H1 (cell line): Measurements from ENCODE around the gene MAP1B. TPM values are rescaled to one million over a fixed set of nuclear protein-coding genes. Genes with fewer than 3 reads are reported as not detected.

ENCODE experiments used
- BACH1 ChIP-seq: IDR thresholded peaks from 2 replicates; pipeline ENCODE4 v1.6.1; 2012; ENCODE audit warnings: low read length, improper control_type of control experiment
- E2F6 ChIP-seq: IDR thresholded peaks from 2 replicates; pipeline ENCODE4 v1.6.1; 2012; ENCODE audit warnings: inconsistent platforms
- EZH2 ChIP-seq: fragments of 200-600 bp; sonication (generic); IDR thresholded peaks from 2 replicates; pipeline ENCODE4 v1.7.1; 2012; ENCODE audit warnings: low read depth, mild to moderate bottlenecking, moderate library complexity, low read length, inconsistent platforms; ENCODE audit not compliant: severe bottlenecking
- FOSL1 ChIP-seq: IDR thresholded peaks from 2 replicates; pipeline ENCODE4 v1.6.1; 2011; ENCODE audit warnings: mild to moderate bottlenecking, low read depth, low read length, moderate library complexity; ENCODE audit not compliant: insufficient read depth
- HDAC6 ChIP-seq: IDR thresholded peaks from one replicate; pipeline ENCODE4 v1.7.1; 2012; ENCODE audit warnings: low read depth, mild to moderate bottlenecking, inconsistent platforms, low read length, moderate library complexity
- TAF7 ChIP-seq: optimal IDR thresholded peaks from 2 replicates; pipeline ENCODE3; 2011; ENCODE audit warnings: low read depth, mild to moderate bottlenecking, inconsistent platforms, low read length, moderate library complexity, borderline replicate concordance
- polyA plus RNA-seq, 7 experiments: library from polyadenylated mRNA; depleted of rRNA in 3 of 7; stranded (reverse) in 5 of 7; unstranded in 2 of 7; fragments of >200 nt in 5 of 7; fragments of 200-250 nt in 2 of 7; gene quantifications; 1 replicate in 5 of 7; 2 replicates in 1 of 7; 4 replicates in 1 of 7; pipeline versions ENCODE4 v1.2.1 to v1.2.3, GENCODE V29; 2011 to 2013; ENCODE audit warnings: missing spikeins in 2 of 7, mixed read lengths in 2 of 7
- total RNA-seq: library from RNA; stranded (reverse); fragmentation: NEBNext Ultra II Directional; extraction: Animal tissue kit (Norgen Biotek cat#: 25700); gene quantifications from 2 replicates; pipeline ENCODE4 v1.2.1, GENCODE V29; 2021

MAP1B gene
- total and polyA plus RNA-seq, 2 of the 8 experiments (the other 6 are each of a cell fraction or from before 2014, with no cell fraction given): 24.5 to 120 TPM

- TF ChIP-seq E2F6 (no peak), BACH1 (no peak), FOSL1 (no peak), EZH2 (no peak), TAF7 (no peak), HDAC6 (no peak)
These were observed 53.7 kb downstream of the MAP1B start (continued) for GRCh38 chr5:72160959-72161358.
